K562 (cell line): ENCODE measurements around the gene RYR1. TPM values are rescaled to one million over a fixed set of nuclear protein-coding genes. Genes with fewer than 3 reads are reported as not detected.
A peak's percentile ranks its signal among the peaks of the same experiment; 100 is the strongest.

Experiments
- ATAC-seq: fragments of 200-7000 bp; cut with Tn5 transposase; 3 replicates; pipeline ENCODE4 v1.9.1; 2020; ENCODE audit warnings: moderate library complexity
- BruUV-seq: library from RNA; stranded (reverse); fragments of 400-500 nt; replicated peaks from 2 replicates; lab custom pipeline; 2021; lab: Mats Ljungman, UMichigan
- CTCF ChIA-PET: fragments of 300-600 bp; formaldehyde crosslinking; extraction: SDS; loops from one replicate; lab custom pipeline; 2021; ENCODE audit warnings: low intra/inter-chr PET ratio; lab: Yijun Ruan, JAX
- POLR2A ChIA-PET: fragments of 300-600, 350-650 bp; sonication (Branson Sonifier 250); formaldehyde crosslinking; extraction: SDS; loops from one replicate; lab custom pipeline; 2021; ENCODE audit warnings: antibody characterized with exemption, inconsistent platforms; lab: Yijun Ruan, JAX
- DNase-seq, 4 experiments: peaks; one replicate each; pipeline versions ENCODE4 v3.0.0 to v3.0.0-alpha.2; 2011 to 2018; ENCODE audit warnings: low spot score in 3 of 4, mixed read lengths in 3 of 4; ENCODE audit errors: extremely low read depth in 1 of 4
- FAIRE-seq: peaks from 2 replicates; lab custom pipeline; 2011; peaks lifted over from hg19 to GRCh38; lab: Jason Lieb, UNC
- H2AFZ ChIP-seq: 2 replicates; pipeline ENCODE4 v1.6.0; 2011; ENCODE audit warnings: low read depth, low read length, control low read depth, inconsistent platforms
- H3K27ac ChIP-seq: fragments of 200-600 bp; 3 replicates; pipeline ENCODE4 v1.8.0; 2011; ENCODE audit warnings: low read depth, mild to moderate bottlenecking, control low read depth, inconsistent platforms, low read length, moderate library complexity, mixed read lengths; ENCODE audit errors: extremely low read depth
- H3K27me3 ChIP-seq, 2 experiments: fragments of 300-600 bp in 1 of 2; 2 replicates in 1 of 2; 3 replicates in 1 of 2; pipeline versions ENCODE4 v1.6.0 to v1.8.0; 2011; ENCODE audit warnings: inconsistent platforms in 2 of 2, low read length in 2 of 2, mild to moderate bottlenecking in 1 of 2, mixed read lengths in 1 of 2, moderate library complexity in 1 of 2; ENCODE audit not compliant: control insufficient read depth in 2 of 2, insufficient read depth in 2 of 2
- H3K36me3 ChIP-seq: fragments of 300-600 bp; 3 replicates; pipeline ENCODE4 v1.8.0; 2011; ENCODE audit warnings: mild to moderate bottlenecking, low read length, inconsistent platforms; ENCODE audit not compliant: control insufficient read depth, insufficient read depth
- H3K4me1 ChIP-seq, 2 experiments: fragments of 200-600 bp in 1 of 2; replicated peaks in 1 of 2; 2 replicates in 1 of 2; 3 replicates in 1 of 2; pipeline versions ENCODE4 v1.5.1 to v1.8.0; 2011; ENCODE audit warnings: inconsistent platforms in 2 of 2, low read length in 2 of 2, mild to moderate bottlenecking in 1 of 2, mixed read lengths in 1 of 2, moderate library complexity in 1 of 2; ENCODE audit not compliant: control insufficient read depth in 2 of 2, insufficient read depth in 2 of 2
- H3K4me2 ChIP-seq: 2 replicates; pipeline ENCODE4 v1.6.1; 2011; ENCODE audit warnings: low read length, control low read depth, inconsistent platforms, mixed read lengths; ENCODE audit not compliant: insufficient read depth
- H3K4me3 ChIP-seq: fragments of 200-600 bp; sonication (generic), shearing (Covaris generic); 2 replicates; pipeline ENCODE4 v1.5.1; 2016; ENCODE audit warnings: control low read depth, inconsistent platforms
- H3K79me2 ChIP-seq: fragments of 200-600 bp; 3 replicates; pipeline ENCODE4 v1.8.0; 2011; ENCODE audit warnings: low read length, inconsistent platforms; ENCODE audit not compliant: control insufficient read depth, insufficient read depth
- H3K9ac ChIP-seq, 2 experiments: 2 replicates each; pipeline versions ENCODE4 v1.6.0 to v1.6.1; 2011; ENCODE audit warnings: low read depth in 2 of 2, low read length in 2 of 2, control low read depth in 1 of 2, inconsistent platforms in 1 of 2, mild to moderate bottlenecking in 1 of 2, mixed read lengths in 1 of 2; ENCODE audit not compliant: insufficient read depth in 1 of 2
- H3K9me1 ChIP-seq: one replicate; pipeline ENCODE4 v1.6.0; 2011; ENCODE audit warnings: inconsistent platforms, mild to moderate bottlenecking, low read length, moderate library complexity; ENCODE audit not compliant: control insufficient read depth, insufficient read depth
- H3K9me3 ChIP-seq: replicated peaks from 2 replicates; pipeline ENCODE4 v1.5.1; 2011; ENCODE audit warnings: low read depth, low read length, inconsistent platforms; ENCODE audit not compliant: control insufficient read depth, insufficient read depth
- H4K20me1 ChIP-seq: replicated peaks from 2 replicates; pipeline ENCODE4 v1.6.1; 2011; ENCODE audit warnings: low read length, inconsistent platforms, mixed read lengths; ENCODE audit not compliant: control insufficient read depth, insufficient read depth
- CSDE1 ChIP-seq, 2 experiments: fragments of 450-650 bp; IDR thresholded peaks; 2 replicates each; pipeline ENCODE4 v1.6.1; 2016; ENCODE audit warnings: mild to moderate bottlenecking in 1 of 2
- FOXP1 ChIP-seq: sonication (generic); formaldehyde crosslinking; IDR thresholded peaks from 2 replicates; pipeline ENCODE4 v1.8.0; 2022; ENCODE audit warnings: mild to moderate bottlenecking, missing genetic modification reagents
- MIER1 ChIP-seq: fragments of 450-650 bp; IDR thresholded peaks from 2 replicates; pipeline ENCODE4 v1.6.1; 2016; ENCODE audit warnings: antibody characterized with exemption, mild to moderate bottlenecking, low read depth
- NR4A1 ChIP-seq, 2 experiments: fragments of 250-450 bp in 1 of 2; fragments of 450-650 bp in 1 of 2; sonication (Bioruptor Pico) in 1 of 2; IDR thresholded peaks; 2 replicates each; pipeline versions ENCODE4 v1.4.0 to v1.6.1; 2016 to 2020; ENCODE audit warnings: mild to moderate bottlenecking in 2 of 2, missing compliant biosample characterization in 1 of 2, missing genetic modification characterization in 1 of 2, moderate library complexity in 1 of 2
- SREBF1 ChIP-seq: fragments of 150-350 bp; IDR thresholded peaks from 2 replicates; pipeline ENCODE4 v1.6.1; 2014; ENCODE audit warnings: antibody characterized with exemption, low read depth, low read length, borderline replicate concordance
- STAT5A ChIP-seq: IDR thresholded peaks from 2 replicates; pipeline ENCODE4 v1.6.1; 2012; ENCODE audit warnings: low read length, inconsistent platforms, borderline replicate concordance
- ZNF239 ChIP-seq: fragments of 250-450 bp; sonication (Bioruptor Pico); IDR thresholded peaks from 2 replicates; pipeline ENCODE4 v1.4.0; 2020; ENCODE audit warnings: mild to moderate bottlenecking
- WGBS: fragments of 100-300 bp; shearing (Covaris generic); methylation state at CpG from one replicate; pipeline ENCODE4 v1.1.6; 2016; ENCODE audit warnings: low coverage, mixed read lengths; ENCODE audit not compliant: insufficient coverage; ENCODE audit errors: missing lambda C conversion rate; 5-methylcytosine and 5-hydroxymethylcytosine counted together
- in situ Hi-C: fragments of 300-500 bp; cut with MboI; formaldehyde crosslinking; loops from 4 replicates; pipeline ENCODE4 v1.15.0; 2018; ENCODE audit warnings: inconsistent platforms, mixed read lengths
- intact Hi-C: fragments of 100-400 bp; cut with micrococcal nuclease; formaldehyde crosslinking; loops from 2 replicates; pipeline ENCODE4 v1.14.2; 2022
- polyA plus RNA-seq, 8 experiments: library from polyadenylated mRNA; depleted of rRNA in 4 of 8; stranded (reverse) in 5 of 8; unstranded in 3 of 8; fragments of >200 nt; fragmentation: Nextera tagmentation in 2 of 8; fragmentation: Illumina TruSeq in 1 of 8; extraction: Ambion mirVana in 2 of 8; extraction: Trizol in 1 of 8; gene quantifications; 2 replicates each; pipeline versions ENCODE4 v1.2.1 to v1.2.3, GENCODE V29; 2011 to 2014; ENCODE audit warnings: inconsistent platforms in 1 of 8, missing spikeins in 1 of 8
- total RNA-seq, 7 experiments: library from RNA; depleted of rRNA in 6 of 7; stranded (reverse); fragments of >200 nt in 6 of 7; fragmentation: Illumina TruSeq in 2 of 7; extraction: Trizol in 2 of 7; gene quantifications; 2 replicates each; pipeline versions ENCODE4 v1.2.1 to v1.2.3, GENCODE V29; 2011 to 2021; ENCODE audit warnings: low replicate concordance in 1 of 7
- TF ChIP-seq, protein P1 (sequence below), 2 experiments: fragments of 450-650 bp; IDR thresholded peaks; 2 replicates each; pipeline ENCODE4 v1.6.1; 2016; ENCODE audit warnings: mild to moderate bottlenecking in 2 of 2, borderline replicate concordance in 1 of 2, low read depth in 1 of 2, moderate library complexity in 1 of 2
- TF ChIP-seq, protein P2 (sequence below): sonication (generic); formaldehyde crosslinking; IDR thresholded peaks from 2 replicates; pipeline ENCODE4 v1.8.1; 2023; ENCODE audit warnings: mild to moderate bottlenecking, missing genetic modification reagents

RYR1 gene
- total and polyA plus RNA-seq, 9 of the 15 experiments (the other 6 are each of a cell fraction or from before 2014, with no cell fraction given): 0.11 to 7.4 (median 3.7) TPM

DNA sequence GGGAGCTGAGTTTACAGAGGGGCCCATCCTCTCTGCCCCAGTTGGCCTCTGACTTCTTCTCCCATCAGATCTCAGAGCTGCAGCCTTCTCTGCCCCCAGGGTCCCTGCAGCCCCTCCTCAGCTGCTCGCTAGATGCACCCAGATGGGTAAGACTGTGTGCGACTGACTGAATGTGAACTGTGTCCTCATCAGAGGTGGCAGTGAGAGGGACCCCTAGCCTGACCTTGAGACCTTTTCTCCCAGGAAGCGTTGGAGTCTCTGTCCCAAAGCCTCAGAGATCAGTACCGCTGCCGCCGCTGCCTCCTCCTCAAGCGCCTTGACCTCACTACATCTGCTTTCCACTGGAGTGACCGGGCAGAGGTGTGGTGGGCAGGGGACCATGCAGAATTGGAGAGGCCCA is 28.2 kb upstream of the RYR1 start:
- Histone ChIP-seq H3K4me2 (no peak overlapping the region), H2AFZ (no peak overlapping the region), H3K79me2 (peaks cover 17% of the 10 kb centered on the region; the same call in 2 of the 3 replicates), H3K9me3 (no peaks in the 10 kb centered on the region), H3K9ac (peak overlapping the region in 1 of 2 experiments; percentile 74; a peak in 2 of 4 replicates), H3K4me1 (peaks cover 9 to 35% of the 10 kb centered on the region in 2 experiments; a peak in 4 of 5 replicates), H3K9me1 (peaks cover 3% of the 10 kb centered on the region), H3K4me3 (no peak overlapping the region), H3K36me3 (peaks cover 27% of the 10 kb centered on the region; the same call in 2 of the 3 replicates), H4K20me1 (no peaks in the 10 kb centered on the region), H3K27ac (no peak overlapping the region), H3K27me3 (no peaks in the 10 kb centered on the region)
- ATAC-seq (no peak), DNase-seq (no peak), FAIRE-seq (no peak)
- ChIA-PET CTCF (no interaction called here), POLR2A (interaction anchor here (0.5 to 3.5 kb wide), 4 partner anchors 9 to 109 kb away, joined by 3 to 30 read pairs (median 3); no protein-coding TSS in a partner anchor)
- TF ChIP-seq, protein P1, sequence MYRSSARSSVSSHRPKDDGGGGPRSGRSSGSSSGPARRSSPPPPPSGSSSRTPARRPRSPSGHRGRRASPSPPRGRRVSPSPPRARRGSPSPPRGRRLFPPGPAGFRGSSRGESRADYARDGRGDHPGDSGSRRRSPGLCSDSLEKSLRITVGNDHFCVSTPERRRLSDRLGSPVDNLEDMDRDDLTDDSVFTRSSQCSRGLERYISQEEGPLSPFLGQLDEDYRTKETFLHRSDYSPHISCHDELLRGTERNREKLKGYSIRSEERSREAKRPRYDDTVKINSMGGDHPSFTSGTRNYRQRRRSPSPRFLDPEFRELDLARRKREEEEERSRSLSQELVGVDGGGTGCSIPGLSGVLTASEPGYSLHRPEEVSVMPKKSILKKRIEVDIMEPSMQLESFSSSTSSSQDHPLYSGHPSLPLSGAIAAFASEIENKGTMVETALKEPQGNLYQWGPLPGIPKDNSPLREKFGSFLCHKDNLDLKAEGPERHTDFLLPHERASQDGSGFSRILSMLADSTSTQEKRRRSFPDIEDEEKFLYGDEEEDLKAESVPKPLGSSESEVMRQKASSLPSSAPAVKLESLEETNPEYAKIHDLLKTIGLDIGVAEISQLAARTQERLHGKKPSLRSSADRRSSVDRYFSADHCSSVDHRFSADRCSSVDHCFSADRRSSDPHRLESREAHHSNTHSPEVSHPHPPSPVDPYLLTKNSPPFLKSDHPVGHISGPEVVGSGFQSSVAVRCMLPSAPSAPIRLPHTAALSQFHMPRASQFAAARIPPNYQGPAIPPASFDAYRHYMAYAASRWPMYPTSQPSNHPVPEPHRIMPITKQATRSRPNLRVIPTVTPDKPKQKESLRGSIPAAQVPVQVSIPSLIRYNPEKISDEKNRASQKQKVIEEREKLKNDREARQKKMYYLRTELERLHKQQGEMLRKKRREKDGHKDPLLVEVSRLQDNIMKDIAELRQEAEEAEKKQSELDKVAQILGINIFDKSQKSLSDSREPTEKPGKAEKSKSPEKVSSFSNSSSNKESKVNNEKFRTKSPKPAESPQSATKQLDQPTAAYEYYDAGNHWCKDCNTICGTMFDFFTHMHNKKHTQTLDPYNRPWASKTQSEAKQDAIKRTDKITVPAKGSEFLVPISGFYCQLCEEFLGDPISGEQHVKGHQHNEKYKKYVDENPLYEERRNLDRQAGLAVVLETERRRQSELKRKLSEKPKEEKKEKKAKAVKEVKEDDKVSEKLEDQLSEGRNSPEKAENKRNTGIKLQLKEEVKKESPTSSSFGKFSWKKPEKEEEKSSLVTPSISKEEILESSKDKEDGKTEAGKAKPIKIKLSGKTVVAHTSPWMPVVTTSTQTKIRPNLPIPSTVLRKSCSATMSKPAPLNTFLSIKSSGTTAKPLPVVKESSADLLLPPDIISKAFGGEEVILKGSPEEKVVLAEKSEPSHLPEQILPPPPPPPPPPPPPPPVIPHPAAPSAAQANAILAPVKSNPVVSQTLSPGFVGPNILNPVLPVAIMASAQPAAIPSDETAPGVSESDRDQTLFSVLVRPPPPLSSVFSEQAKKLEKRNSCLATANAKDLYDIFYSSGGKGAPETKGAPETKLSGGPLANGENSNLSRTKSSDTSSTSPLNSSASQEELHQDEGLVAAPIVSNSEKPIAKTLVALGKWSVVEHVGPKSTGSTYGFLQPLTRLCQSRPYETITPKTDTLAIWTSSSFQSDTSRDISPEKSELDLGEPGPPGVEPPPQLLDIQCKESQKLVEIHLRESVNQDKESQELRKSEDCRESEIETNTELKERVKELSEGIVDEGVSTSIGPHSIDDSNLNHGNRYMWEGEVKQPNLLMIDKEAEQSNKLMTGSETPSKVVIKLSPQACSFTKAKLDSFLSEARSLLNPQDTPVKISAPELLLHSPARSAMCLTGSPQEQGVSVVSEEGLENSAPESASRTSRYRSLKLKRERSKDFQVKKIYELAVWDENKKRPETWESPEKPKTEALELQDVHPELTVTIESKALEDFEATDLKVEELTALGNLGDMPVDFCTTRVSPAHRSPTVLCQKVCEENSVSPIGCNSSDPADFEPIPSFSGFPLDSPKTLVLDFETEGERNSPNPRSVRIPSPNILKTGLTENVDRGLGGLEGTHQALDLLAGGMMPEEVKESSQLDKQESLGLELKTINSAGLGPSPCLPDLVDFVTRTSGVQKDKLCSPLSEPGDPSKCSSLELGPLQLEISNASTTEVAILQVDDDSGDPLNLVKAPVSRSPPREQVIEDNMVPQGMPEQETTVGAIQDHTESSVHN (IDR thresholded peaks at IDR 0.05; ENCODE audit: borderline replicate concordance in 1 of 2, low read depth in 1 of 2): no peak
- TF ChIP-seq MIER1: no peak
- no peak for TF ChIP-seq SREBF1
- TF ChIP-seq FOXP1 (CRISPR knock-in tag): no peak
- TF ChIP-seq CSDE1 (IDR thresholded peaks at IDR 0.05): no peak
- no peak for TF ChIP-seq ZNF239 (CRISPR knock-in tag)
- TF ChIP-seq NR4A1 (CRISPR knock-in tag; IDR thresholded peaks at IDR 0.05): no peak
- no peak for TF ChIP-seq NR4A1 (tag; IDR thresholded peaks at IDR 0.05)
- TF ChIP-seq STAT5A: no peak
- TF ChIP-seq, protein P2, sequence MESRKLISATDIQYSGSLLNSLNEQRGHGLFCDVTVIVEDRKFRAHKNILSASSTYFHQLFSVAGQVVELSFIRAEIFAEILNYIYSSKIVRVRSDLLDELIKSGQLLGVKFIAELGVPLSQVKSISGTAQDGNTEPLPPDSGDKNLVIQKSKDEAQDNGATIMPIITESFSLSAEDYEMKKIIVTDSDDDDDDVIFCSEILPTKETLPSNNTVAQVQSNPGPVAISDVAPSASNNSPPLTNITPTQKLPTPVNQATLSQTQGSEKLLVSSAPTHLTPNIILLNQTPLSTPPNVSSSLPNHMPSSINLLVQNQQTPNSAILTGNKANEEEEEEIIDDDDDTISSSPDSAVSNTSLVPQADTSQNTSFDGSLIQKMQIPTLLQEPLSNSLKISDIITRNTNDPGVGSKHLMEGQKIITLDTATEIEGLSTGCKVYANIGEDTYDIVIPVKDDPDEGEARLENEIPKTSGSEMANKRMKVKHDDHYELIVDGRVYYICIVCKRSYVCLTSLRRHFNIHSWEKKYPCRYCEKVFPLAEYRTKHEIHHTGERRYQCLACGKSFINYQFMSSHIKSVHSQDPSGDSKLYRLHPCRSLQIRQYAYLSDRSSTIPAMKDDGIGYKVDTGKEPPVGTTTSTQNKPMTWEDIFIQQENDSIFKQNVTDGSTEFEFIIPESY (CRISPR knock-in tag): peak; percentile 78
- 90% methylated on average over 8 of the region's 8 CpGs for WGBS
- intact Hi-C loops: no loop called here
- in situ Hi-C loops: no loop called here
- no TSS peak for BruUV-seq
